SW480 (cell line): ENCODE measurements around the gene TINAGL1.
"Not testable (repeated sequence)": the region's sequence is repeated elsewhere in the genome, so short reads cannot be mapped to it uniquely, and the experiment has no call there.

Source experiments
- DNase-seq: peaks from one replicate; pipeline ENCODE4 v3.0.0-alpha.2; 2016; ENCODE audit warnings: low spot score

TINAGL1 gene

GRCh38 chr1:31583995-31584868 is 7.9 kb downstream of the TINAGL1 start:
- no peak for DNase-seq

- DNase-seq = no peak
These were observed 8.8 kb downstream of the TINAGL1 start for GRCh38 chr1:31584869-31585735.

- peak; percentile 32 for DNase-seq
These were observed 9.5 kb downstream of the TINAGL1 start for GRCh38 chr1:31585736-31586365.

GRCh38 chr1:31586376-31587327 is 10.3 kb downstream of the TINAGL1 start:
- DNase-seq = no peak

GRCh38 chr1:31587328-31587699 is 11.0 kb downstream of the TINAGL1 start:
- DNase-seq = not testable (repeated sequence)

GRCh38 chr1:31587720-31588423 is 11.6 kb downstream of the TINAGL1 start:
- peak; percentile 85 for DNase-seq

GRCh38 chr1:31588751-31589515 is 12.6 kb downstream of the TINAGL1 start:
- peak; percentile 73 for DNase-seq

GRCh38 chr1:31591425-31592093 is 15.2 kb downstream of the TINAGL1 start:
- DNase-seq = peak; percentile 47

- peak; percentile 42 for DNase-seq
These were observed 15.8 kb downstream of the TINAGL1 start for GRCh38 chr1:31592132-31592531.

GRCh38 chr1:31593136-31593665 is 16.9 kb downstream of the TINAGL1 start:
- DNase-seq = no peak

- peak; percentile 75 for DNase-seq
These were observed 17.7 kb downstream of the TINAGL1 start for GRCh38 chr1:31593770-31594632.

- DNase-seq = no peak
These were observed 19.8 kb downstream of the TINAGL1 start for GRCh38 chr1:31595836-31596736.

- no peak for DNase-seq
These were observed 20.4 kb downstream of the TINAGL1 start for GRCh38 chr1:31596737-31597097.

- DNase-seq = no peak
These were observed 22.7 kb downstream of the TINAGL1 start for GRCh38 chr1:31598980-31599379.

GRCh38 chr1:31600641-31601040 is 24.3 kb downstream of the TINAGL1 start:
- DNase-seq = no peak

- no peak for DNase-seq
These were observed 25.8 kb downstream of the TINAGL1 start for GRCh38 chr1:31602081-31602480.

- no peak for DNase-seq
These were observed 29.7 kb downstream of the TINAGL1 start for GRCh38 chr1:31605908-31606427.
